Thyroid gland (tissue), 4 donors: ENCODE measurements around the gene EML4.

Experiments
- POLR2A ChIP-seq, 2 donors: fragments of 450-650 bp; IDR thresholded peaks; one replicate each; pipeline ENCODE4 v1.6.1; 2017; ENCODE audit warnings: antibody characterized with exemption in 2 of 2, mild to moderate bottlenecking in 2 of 2, moderate library complexity in 1 of 2
- TF ChIP-seq, protein P1 (sequence below), 6 experiments: fragments of 200-600 bp in 3 of 6; fragments of 450-650 bp in 3 of 6; sonication (generic) in 3 of 6; IDR thresholded peaks; one replicate each; pipeline ENCODE4 v1.5.1; 2016 to 2019; ENCODE audit warnings: antibody characterized with exemption in 6 of 6, mild to moderate bottlenecking in 2 of 6, inconsistent platforms in 1 of 6, moderate library complexity in 1 of 6

DNA sequence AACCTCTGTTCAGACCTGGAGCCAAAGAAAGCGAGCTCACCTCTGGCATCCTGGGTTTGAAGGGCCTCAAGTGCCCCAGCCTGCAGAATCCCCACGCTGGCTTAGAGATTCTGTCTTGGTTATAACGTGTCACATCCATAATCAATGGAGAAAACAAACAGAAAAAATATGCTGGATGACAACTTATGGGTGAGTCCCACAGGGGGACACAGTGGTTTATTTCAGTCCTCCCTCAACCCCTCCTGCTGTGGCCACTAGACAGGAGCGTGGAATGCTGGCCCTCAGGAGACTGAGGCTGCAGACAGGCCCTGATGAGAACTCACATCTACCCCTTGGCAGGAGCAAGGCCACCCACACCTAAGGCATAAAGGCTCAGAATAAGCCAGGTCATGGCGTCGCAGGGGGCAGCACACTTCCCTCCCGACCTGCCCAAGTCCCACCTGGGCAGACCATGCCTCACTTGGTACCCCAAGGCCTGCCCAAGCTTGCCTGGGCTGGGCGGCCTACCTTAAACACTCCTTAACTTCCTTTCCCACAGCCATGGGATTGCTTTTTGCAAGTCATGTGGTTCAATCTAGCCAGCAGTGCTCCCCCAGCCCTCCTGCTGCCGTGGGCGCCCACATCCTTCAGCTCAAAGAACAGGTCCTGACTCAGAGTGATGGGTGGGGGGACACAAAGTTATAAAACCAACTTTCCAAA is 171.9 kb downstream of the EML4 start:
- no peak for TF ChIP-seq POLR2A (IDR thresholded peaks at IDR 0.05)
- TF ChIP-seq, protein P1, sequence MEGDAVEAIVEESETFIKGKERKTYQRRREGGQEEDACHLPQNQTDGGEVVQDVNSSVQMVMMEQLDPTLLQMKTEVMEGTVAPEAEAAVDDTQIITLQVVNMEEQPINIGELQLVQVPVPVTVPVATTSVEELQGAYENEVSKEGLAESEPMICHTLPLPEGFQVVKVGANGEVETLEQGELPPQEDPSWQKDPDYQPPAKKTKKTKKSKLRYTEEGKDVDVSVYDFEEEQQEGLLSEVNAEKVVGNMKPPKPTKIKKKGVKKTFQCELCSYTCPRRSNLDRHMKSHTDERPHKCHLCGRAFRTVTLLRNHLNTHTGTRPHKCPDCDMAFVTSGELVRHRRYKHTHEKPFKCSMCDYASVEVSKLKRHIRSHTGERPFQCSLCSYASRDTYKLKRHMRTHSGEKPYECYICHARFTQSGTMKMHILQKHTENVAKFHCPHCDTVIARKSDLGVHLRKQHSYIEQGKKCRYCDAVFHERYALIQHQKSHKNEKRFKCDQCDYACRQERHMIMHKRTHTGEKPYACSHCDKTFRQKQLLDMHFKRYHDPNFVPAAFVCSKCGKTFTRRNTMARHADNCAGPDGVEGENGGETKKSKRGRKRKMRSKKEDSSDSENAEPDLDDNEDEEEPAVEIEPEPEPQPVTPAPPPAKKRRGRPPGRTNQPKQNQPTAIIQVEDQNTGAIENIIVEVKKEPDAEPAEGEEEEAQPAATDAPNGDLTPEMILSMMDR (IDR thresholded peaks at IDR 0.05) = no peak
